SH-SY5Y (cell line): ENCODE data around the gene GDNF.

Source experiments
- GATA2 ChIP-seq: IDR thresholded peaks from 2 replicates; pipeline ENCODE4 v1.6.1; 2011; ENCODE audit warnings: mild to moderate bottlenecking, low read depth, low read length
- GATA3 ChIP-seq: IDR thresholded peaks from 2 replicates; pipeline ENCODE4 v1.6.1; 2011; ENCODE audit warnings: low read depth, mild to moderate bottlenecking, low read length, moderate library complexity

DNA sequence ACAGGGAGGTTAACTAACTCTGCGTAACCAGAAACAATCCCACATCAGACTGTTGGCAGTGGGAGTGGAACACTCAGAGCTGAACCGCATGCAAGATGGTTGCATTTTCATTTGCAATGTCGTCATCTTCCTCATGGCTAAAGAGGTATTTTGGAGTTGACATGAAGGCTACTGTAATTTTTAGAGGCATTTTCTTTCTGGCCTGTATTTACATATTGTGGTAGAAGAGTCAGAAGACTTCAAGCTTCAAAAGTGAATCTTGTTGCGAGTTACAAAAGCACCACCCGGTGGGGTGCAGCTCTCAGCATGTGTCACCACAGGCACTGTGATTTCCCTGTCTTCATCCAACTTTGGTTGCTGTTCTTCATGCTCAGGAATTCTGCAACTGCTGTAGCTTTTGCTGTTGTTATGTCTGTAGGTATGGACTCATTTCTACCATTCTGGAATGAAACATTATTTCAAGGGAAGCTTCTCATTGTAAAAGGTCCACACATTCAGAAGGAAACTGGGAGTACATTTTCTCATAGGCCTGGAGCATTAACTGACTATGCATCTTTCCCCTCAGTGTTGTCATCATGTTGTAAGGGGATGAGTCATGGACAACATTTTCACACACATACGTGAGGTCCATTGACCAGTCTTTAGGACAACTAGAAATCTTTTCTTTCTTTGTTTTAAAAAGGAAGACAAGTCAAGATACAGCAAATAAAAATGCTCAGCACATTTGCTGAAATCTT, 35.4 kb upstream of the GDNF start:
- no peak for TF ChIP-seq GATA2
- no peak for TF ChIP-seq GATA3
